Rectal smooth muscle tissue (tissue), 1 donor: ENCODE measurements around the gene L3MBTL1.

Experiments used
- H3K27ac ChIP-seq: one replicate; pipeline ENCODE4 v1.7.0; 2013; ENCODE audit warnings: low read depth, low read length, inconsistent platforms
- H3K27me3 ChIP-seq: one replicate; pipeline ENCODE4 v1.7.0; 2013; ENCODE audit warnings: low read length; ENCODE audit not compliant: control insufficient read depth, insufficient read depth
- H3K36me3 ChIP-seq: one replicate; pipeline ENCODE4 v1.7.0; 2013; ENCODE audit warnings: low read length; ENCODE audit not compliant: control insufficient read depth, insufficient read depth
- H3K4me1 ChIP-seq: one replicate; pipeline ENCODE4 v1.7.0; 2013; ENCODE audit warnings: low read length; ENCODE audit not compliant: control insufficient read depth, insufficient read depth
- H3K4me3 ChIP-seq: one replicate; pipeline ENCODE4 v1.7.0; 2013; ENCODE audit warnings: low read length
- H3K9ac ChIP-seq: one replicate; pipeline ENCODE4 v1.7.0; 2013; ENCODE audit warnings: low read length

Gene L3MBTL1

DNA sequence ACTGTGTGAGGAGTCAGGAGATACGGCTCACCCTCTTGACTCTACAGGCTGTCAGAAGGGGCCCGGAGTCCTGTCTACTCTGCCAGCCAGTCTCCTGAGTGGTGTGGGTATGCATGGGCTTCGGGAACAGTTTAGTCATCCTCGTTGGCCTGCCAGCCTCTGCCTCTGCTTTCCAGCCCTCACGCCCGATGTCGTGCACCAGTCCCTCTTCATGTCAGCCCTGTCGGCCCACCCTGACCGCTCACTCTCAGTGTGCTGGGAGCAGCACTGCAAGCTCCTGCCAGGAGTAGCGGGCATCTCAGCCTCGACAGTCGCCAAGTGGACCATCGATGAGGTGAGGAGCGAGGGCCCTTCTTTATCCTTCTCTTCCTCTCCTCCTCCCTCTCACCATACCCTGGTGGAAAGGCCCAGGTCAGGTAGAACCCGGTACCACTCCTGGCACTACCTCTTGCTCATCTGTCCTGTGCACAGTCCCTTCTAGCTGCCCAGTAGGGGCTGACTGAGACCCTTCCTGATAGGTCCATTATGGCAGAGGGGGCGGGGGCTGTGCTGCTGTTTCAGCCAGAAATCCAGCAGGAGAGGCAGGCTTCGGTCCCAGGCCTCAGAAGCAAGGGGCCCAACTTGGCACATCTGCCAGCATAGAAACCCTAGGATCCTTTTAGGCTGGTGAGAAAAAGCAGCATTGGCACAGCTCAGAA lies 32.6 kb downstream of the L3MBTL1 start:
- peaks cover 7% of the 10 kb centered on the region for H3K36me3 ChIP-seq
- no peaks in the 10 kb centered on the region for H3K4me1 ChIP-seq
- H3K27ac ChIP-seq, result no peak overlapping the region
- no peak overlapping the region for H3K4me3 ChIP-seq
- no peak overlapping the region for H3K9ac ChIP-seq
- no peaks in the 10 kb centered on the region for H3K27me3 ChIP-seq

DNA sequence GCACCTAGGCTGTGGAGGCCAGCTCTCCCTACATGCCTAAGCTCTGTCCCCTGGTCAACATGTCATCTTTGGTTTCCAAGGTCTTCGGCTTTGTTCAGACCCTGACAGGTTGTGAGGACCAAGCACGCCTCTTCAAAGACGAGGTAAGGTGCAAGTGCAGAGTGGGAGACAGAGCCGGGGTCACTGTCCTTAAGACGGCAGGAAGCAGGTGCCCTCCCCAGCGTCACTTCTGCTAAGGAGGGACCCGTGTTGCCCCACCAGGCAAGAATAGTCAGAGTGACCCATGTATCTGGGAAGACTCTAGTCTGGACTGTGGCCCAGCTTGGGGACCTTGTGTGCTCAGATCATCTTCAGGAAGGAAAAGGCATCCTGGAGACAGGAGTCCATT lies 33.2 kb downstream of the L3MBTL1 start:
- Histone ChIP-seq H3K36me3 (peaks cover 7% of the 10 kb centered on the region), H3K4me3 (no peak overlapping the region), H3K27ac (no peak overlapping the region), H3K9ac (no peak overlapping the region), H3K27me3 (no peaks in the 10 kb centered on the region), H3K4me1 (no peaks in the 10 kb centered on the region)

DNA sequence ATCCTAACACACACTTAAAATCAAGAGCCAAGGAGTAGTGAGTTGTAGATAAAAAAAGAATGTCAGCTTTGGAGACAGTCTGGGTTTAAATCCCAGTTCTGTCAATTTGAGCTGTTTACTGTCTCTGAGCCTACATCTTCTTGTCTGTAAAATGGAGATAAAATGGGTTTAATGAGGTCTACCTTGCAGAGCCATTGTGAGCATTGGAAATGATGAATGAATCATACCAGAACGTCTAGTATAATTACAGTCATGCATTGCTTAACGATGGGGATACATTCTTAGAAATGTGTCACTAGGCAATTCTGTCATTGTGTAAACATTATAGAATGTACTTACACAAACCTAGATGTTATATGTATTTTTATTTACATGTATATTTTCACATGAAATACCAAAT lies 33.7 kb downstream of the L3MBTL1 start:
- no peak overlapping the region for H3K27ac ChIP-seq
- peaks cover 7% of the 10 kb centered on the region for H3K36me3 ChIP-seq

DNA sequence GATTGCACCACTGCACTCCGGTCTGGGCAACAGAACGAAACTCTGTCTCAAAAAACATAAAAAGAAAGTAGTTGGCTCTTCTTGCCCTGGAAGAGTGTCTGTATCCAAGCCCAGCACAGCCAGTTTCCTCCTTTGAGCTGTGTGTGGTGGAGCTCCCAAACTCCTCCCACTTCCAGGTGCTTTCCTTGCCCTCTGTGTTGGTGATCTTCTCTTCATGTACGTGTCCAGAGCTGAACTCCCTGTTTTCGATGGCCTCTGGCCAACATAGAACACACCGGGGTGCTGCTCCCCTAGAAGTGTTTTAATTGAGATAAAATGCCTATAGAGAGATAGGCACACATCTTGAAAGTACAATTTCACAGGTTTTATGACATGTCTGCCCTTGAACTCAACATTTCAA lies 34.7 kb downstream of the L3MBTL1 start:
- Histone ChIP-seq H3K27me3 (no peaks in the 10 kb centered on the region), H3K4me3 (no peak overlapping the region), H3K36me3 (peaks cover 3% of the 10 kb centered on the region), H3K4me1 (no peaks in the 10 kb centered on the region), H3K9ac (no peak overlapping the region), H3K27ac (no peak overlapping the region)

More for the DNA sequence above, 33.7 kb downstream of the L3MBTL1 start:
- Histone ChIP-seq H3K9ac (no peak overlapping the region), H3K4me1 (no peaks in the 10 kb centered on the region), H3K27me3 (no peaks in the 10 kb centered on the region), H3K4me3 (no peak overlapping the region)

DNA sequence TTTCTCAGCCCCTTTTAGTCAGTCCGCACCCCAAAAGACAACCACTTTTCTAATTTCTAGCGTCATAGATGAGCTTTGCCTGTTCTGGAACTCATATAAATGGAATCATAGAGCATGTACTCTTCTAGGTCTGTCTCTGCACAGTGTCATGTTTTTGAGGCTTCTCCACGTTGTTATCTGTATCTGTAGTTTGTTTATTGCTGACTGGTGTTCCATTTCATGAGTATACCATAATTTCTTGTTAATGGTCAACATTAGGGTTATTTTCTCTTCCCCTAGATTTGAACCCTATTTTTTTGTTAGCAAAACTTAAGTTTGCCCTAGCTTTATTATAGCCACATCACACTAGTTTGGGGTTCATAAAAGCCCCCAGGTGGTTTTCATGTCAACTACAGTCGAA lies 35.2 kb downstream of the L3MBTL1 start:
- no peaks in the 10 kb centered on the region for H3K27me3 ChIP-seq
- no peak overlapping the region for H3K27ac ChIP-seq
- no peaks in the 10 kb centered on the region for H3K4me1 ChIP-seq
- H3K4me3 ChIP-seq, result no peak overlapping the region
- no peak overlapping the region for H3K9ac ChIP-seq
- H3K36me3 ChIP-seq, result peaks cover 3% of the 10 kb centered on the region

DNA sequence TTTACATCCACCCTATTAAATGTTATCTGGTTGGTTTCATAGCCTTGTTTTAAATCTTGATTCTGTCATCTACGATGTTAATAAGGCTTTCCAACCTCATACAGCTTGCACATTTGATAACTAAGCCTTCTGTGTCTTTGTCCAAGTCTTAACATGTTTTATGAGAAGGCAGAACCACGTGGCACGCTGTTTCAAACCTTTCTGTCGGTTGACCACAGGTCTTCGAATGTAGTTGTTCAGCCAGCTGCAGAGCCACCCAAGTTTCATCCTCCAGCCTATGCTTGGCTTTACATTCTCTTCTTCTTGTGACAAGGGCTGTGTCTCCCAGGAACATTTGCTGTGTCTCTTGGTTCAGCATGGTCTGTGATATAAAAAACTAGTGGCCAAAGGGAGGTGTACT lies 35.6 kb downstream of the L3MBTL1 start:
- no peaks in the 10 kb centered on the region for H3K4me1 ChIP-seq
- H3K27me3 ChIP-seq, result no peaks in the 10 kb centered on the region
- no peak overlapping the region for H3K27ac ChIP-seq
- no peak overlapping the region for H3K4me3 ChIP-seq
- H3K9ac ChIP-seq, result no peak overlapping the region
- peaks cover 3% of the 10 kb centered on the region for H3K36me3 ChIP-seq

DNA sequence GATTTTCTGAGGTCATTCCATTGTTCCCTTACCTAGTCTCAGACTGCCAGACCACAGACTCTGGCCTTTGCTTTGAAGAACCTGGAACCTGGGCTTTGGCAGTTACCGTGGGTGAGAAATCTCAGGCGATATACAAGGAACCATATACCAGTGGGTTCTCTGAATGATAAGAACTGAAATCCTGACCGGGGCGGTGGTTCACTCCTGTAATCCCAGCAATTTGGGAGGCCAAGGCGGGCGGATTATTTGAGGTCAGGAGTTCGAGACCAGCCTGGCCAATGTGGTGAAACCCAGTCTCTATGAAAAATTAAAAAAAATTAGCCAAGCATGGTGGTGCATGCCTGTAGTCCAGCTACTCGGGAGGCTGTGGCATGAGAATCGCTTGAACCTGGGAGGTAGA lies 37.0 kb downstream of the L3MBTL1 start:
- no peaks in the 10 kb centered on the region for H3K27me3 ChIP-seq
- H3K27ac ChIP-seq, result no peak overlapping the region
- H3K4me1 ChIP-seq, result no peaks in the 10 kb centered on the region
- no peak overlapping the region for H3K4me3 ChIP-seq
- H3K36me3 ChIP-seq, result peaks cover 3% of the 10 kb centered on the region
- H3K9ac ChIP-seq, result no peak overlapping the region

DNA sequence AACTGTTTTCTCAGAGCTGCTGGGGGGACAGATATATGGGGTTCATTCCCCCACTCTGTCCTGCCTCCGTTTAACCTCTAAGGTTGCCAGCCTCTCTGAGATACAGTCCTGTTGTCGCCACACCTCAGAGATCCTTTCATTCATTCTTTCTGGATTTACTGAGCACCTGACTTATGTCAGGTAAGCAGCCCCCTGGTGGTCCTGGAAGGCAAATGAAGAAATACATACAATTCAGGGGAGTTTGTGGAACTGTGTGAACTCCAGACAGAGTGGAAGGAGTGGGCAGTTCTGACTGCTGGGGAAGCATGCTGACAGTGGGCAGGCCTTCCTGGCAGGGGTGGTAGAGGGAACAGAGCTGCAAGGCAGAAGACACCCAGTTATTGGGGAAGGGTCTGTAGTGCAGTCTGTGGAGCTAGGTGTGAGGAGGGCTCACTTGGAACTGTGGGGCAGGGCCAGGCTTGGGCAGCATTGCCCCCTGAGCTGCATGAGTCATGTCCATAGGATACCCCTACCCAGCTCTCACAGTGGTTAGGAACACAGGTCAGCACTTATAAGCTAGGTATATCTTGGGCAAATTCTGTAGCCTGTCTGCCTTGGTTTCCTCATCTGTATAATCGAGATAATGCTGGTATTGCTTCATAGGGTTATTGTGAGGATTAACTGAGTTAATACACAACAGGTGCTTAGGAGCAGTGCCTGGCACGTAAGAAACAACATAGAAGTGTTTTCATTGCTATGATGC lies 38.5 kb downstream of the L3MBTL1 start:
- H3K9ac ChIP-seq, result no peak overlapping the region
- no peak overlapping the region for H3K4me3 ChIP-seq
- no peaks in the 10 kb centered on the region for H3K4me1 ChIP-seq
- no peaks in the 10 kb centered on the region for H3K36me3 ChIP-seq
- no peaks in the 10 kb centered on the region for H3K27me3 ChIP-seq
- no peak overlapping the region for H3K27ac ChIP-seq

DNA sequence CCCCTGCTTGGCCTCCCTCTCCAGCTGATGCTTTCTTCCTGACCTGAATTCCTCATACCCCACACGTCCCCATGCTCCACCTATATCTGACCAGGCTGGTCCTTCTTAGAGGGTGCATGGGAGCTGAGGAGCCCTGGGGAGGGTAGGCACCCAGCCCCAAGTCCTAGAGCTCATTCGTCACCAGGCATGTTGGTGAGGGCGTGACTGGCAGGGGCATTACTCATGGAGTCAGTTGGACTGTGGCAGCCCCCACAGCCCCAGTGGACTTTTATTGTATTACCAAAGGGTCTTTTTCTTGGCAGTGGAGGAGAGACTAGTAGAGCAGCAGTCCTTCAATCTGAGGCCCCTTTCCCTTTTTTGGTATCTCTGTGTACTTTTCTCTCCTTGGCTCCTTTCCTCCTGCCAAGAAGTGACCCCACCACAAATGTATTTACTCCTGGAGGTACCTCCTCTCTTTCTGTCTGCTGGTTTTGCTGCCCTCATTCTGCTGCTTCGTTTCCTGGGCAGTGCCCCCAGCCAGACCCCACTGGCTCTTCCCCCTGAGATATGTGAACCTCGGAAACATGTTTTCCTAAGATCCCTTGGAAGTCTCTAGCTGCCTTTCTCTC lies 40.9 kb downstream of the L3MBTL1 start:
- H3K36me3 ChIP-seq, result no peaks in the 10 kb centered on the region
- H3K27ac ChIP-seq, result no peak overlapping the region
- no peaks in the 10 kb centered on the region for H3K27me3 ChIP-seq

DNA sequence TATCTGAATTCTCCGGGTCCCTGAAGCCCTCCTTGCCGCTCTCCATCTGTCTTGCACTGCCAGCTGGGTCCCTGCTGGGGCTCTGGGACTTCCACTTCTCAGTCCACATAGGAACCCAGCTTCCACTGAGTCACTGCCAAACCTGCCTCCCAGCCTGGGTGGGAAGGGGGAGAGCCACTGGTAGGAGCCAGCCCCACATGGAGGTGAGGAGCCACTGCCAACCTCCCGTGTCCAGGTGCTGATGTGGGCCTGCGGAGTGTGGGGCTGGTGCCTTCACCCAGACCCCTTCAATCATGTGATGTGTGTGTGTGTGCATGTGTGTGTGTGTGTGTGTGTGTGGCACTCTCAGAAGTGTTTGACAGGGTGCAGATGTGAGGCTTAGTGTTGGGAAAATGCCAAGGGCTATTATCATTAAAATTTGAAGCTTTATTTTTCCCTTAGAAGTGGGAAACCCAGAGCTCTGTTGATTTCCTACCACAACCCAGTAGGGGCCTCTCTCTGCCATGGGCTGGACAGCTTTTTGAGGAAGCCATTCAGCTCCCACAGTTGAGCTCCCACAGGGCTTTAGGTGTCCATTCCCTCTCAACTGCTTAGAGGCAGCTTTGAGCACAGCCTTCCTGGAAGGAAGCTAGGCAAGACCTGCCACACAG lies 42.0 kb downstream of the L3MBTL1 start:
- H3K4me3 ChIP-seq, result no peak overlapping the region
- H3K9ac ChIP-seq, result no peak overlapping the region
- no peaks in the 10 kb centered on the region for H3K27me3 ChIP-seq
- H3K4me1 ChIP-seq, result no peaks in the 10 kb centered on the region
- H3K27ac ChIP-seq, result no peak overlapping the region
- H3K36me3 ChIP-seq, result no peaks in the 10 kb centered on the region

More for the DNA sequence above, 40.9 kb downstream of the L3MBTL1 start:
- no peak overlapping the region for H3K4me3 ChIP-seq
- no peaks in the 10 kb centered on the region for H3K4me1 ChIP-seq
- no peak overlapping the region for H3K9ac ChIP-seq

DNA sequence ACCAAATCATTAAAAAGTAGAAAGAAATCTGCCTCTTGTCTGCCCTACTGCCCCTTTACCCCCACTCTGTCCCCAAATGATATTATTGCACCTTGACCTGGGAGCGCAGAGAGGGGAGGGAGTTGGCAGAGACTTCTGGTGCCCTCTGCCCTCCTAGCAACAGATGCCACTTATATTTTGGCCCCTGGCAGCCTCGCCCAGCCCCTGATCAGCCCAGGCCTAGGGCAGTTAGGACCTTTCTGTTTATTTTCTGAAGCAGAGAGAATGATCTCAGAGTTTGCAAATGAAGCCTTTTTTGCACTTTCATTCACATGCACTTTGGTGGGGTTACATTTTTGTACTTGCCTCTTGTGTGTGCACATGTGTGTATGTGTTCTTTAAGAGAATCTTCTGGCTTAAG lies 43.0 kb downstream of the L3MBTL1 start:
- H3K4me1 ChIP-seq, result no peaks in the 10 kb centered on the region
- no peaks in the 10 kb centered on the region for H3K36me3 ChIP-seq
- H3K4me3 ChIP-seq, result no peak overlapping the region
- no peaks in the 10 kb centered on the region for H3K27me3 ChIP-seq
- H3K9ac ChIP-seq, result no peak overlapping the region
- H3K27ac ChIP-seq, result no peak overlapping the region

DNA sequence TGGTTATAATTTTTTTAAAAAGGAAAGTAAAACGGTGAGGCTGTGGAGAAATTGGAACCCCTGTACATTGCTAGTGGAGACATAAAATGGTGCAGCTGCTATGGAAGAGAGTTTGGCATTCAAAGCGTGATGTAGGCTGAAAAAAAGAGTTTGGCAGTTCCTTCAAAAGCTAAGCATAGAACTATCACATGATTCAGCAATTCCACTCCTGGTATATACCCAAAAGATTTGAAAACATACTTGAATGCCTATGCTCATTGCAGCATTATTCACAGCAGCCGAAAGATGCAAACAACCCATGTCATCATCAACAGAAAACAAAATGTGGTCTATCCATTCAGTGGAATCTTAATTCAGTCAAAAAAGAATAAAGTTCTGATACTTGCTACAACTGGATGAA lies 46.9 kb downstream of the L3MBTL1 start:
- Histone ChIP-seq H3K27ac (no peak overlapping the region), H3K9ac (no peak overlapping the region), H3K36me3 (no peaks in the 10 kb centered on the region), H3K4me1 (no peaks in the 10 kb centered on the region), H3K27me3 (no peaks in the 10 kb centered on the region), H3K4me3 (no peak overlapping the region)
